ENCODE measurements around the gene PPP1R14C.
"Not testable (repeated sequence)": the region's sequence is repeated elsewhere in the genome, so short reads cannot be mapped to it uniquely, and the experiment has no call there.

The PPP1R14C gene

DNA sequence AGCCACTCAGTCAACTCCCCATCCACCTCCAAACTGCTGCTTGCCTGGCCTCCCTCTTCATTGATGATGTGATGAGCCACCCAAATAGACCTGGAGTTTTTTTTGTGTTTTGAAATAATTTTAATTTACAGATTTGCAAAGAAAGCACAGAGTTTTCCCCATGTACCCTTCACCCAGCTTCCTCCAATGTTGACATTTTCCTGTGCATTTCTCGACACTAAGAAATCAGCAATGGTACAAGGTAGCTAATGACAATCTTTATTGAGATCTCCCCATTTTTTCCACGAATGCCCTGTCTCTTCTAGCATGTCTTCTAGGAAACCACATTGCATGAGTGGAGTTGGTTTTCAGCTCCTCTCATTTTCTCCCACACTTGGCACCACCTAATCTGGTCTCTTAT lies 30.1 kb downstream of the PPP1R14C start:
- no peak for DNase-seq

DNA sequence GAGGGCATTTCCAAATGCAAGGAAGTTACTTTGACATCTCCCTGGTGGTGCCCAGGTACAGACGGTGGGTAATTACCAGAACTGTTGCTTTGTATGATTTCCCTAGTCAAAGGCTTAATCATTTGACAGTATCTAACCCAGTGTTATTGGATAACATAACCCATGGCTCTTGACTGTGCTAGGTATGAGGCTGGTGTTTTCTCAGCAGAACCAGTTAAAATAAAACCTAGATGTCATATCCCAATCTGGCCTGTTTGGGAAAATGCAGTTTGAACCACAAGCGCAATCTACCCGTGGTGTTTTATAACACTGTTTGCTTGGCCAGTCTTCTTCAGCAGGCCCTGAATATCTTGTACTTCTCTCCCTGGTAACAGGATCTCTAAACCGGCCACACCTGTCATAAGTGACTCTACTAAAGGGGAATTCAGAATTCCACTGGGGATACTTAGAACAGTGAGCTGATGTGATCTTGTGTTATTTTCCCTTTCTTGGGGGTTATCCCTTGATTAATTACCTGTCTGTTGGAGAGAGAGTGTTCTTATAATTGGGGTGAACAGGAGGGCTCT lies 32.8 kb downstream of the PPP1R14C start:
- DNase-seq, result no peak

DNA sequence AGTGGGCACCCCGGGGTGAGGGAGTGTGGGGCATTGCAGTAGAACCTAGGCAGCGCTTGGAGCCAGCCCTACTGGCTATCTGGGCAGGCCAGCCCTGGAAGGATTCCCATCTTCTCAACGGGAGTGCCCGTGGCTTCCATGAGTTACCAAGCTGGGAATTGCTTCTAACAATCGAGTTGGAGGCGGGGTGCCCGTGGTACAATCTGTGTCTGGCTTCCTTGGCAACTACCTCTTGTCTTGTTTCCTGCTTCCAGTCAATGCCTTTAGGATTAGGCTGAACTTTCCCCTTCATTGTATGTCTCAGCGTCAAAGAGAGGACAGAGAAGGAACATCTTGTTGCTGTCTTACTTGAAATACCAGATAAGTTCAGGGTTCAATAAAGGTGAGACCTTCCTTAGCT lies 33.3 kb downstream of the PPP1R14C start:
- no peak for DNase-seq

DNA sequence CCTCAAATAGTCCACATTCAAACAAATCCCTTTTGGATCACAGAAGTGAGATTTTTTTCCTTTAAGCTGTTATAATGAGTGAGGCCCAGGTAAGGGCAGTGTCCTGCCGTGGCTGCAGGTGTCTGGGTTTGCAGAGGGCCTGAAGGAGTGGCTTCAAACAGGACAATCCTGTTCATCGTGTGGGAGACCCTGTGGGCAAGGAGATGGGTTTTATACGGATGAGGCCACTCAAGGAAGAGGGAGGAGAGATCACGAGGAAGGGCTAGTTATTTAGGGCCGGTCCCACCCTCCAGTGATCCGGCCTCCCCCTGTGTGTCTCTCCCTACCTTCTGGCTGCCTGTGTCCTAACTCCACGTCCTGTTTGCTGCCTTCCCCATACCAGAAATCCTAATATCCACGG lies 33.8 kb downstream of the PPP1R14C start:
- no peak for DNase-seq

DNA sequence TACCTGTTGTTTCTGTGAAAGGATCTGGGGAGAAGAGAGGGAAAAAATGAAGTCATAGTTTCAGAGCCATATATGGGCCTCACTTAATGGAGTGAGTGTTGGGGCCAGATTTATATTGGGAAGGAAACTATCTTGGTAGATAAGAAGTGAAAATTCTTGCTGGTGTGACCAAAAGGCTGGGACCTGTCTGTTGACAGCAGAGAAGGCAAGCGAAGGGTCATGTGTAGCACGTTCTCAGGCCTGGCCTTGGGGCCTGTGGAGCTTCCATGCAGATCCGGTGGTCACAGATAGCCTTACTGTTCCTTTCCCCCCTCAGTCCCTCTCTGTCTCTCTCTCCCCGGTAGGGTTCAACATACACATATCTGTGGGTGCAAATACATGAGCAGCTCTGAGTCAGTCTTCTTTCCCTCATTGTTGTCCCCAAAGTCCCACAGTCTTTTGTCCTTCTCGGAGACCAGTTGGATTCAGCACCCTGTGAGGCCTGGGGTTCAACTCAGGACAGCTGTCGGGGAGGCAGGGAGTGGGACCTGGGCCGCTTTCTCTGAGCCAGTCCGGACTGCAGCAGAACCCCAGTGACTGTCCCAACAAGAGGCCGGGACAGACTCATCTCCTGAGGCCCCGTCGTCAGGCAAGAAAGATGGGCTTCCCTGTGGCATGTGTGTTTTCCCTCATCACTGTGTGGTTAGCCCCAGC lies 34.6 kb downstream of the PPP1R14C start:
- DNase-seq, result no peak

DNA sequence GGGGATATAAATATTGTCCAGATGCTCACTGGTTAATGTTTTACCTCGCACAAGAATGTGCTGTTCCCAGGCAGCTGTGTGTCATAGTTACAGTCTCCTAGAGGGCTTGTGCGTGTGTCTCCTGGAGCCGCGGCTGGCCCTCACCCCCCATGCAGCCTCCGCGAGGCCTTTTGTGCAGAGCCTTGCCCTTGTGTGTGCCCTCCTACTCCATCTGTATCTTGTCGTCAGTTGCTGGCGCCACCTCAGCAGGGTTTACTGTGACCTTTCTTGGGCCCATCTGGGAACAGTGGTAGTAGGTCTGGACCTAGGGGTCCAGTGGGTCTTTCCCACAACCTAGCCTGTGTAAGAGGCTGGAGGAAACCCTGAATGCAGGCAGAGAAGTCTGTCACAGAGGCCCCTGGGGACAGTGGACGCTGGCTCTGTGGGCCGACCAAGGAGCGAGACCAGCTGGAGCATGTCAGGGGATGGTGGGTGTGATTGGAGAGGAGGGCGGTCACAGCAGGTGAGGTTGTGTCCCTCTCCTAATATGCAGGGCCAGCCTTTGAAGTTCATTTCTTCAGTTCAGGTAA lies 35.2 kb downstream of the PPP1R14C start:
- DNase-seq, result no peak

DNA sequence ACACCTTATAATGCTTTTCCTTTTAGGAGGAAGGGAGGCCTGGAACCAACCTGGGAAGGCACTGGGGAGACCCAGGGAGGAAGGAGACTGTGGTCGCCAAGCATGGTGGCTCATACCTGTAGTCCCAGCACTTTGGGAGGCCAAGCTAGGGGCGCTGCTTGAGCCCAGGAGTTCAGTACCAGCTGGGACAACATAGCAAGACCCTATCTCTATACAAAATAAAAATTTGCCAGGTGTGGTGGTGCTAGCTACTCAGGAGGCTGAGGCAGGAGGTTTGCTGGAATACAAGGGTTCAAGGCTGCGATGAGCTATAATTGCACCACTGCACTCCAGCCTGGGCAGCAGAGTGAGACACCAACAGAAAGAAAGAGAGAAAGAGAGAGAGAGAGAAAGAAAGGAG lies 36.2 kb downstream of the PPP1R14C start:
- no peak for DNase-seq

DNA sequence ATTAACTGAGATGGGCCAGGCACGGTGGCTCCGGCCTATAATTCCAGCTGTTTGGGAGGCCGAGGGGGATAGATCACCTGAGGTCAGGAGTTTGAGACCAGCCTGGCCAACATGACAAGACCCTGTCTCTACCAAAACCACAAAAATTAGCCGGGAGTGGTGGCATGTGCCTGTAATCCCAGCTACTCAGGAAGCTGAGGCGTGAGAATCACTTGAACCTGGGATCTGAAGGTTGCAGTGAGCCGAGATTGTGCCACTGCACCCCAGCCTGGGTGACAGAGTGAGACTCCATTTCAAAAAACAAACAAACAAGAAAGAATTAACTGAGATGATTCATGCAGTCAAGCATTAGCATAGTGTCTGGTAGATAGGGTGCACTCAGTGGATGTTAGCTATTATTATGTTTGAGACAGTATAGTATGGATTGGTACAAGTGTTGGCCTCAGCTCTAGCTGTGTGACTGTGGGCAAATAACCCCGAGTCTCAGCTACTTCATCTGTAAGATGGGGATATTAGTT lies 37.1 kb downstream of the PPP1R14C start:
- not testable (repeated sequence) for DNase-seq

DNA sequence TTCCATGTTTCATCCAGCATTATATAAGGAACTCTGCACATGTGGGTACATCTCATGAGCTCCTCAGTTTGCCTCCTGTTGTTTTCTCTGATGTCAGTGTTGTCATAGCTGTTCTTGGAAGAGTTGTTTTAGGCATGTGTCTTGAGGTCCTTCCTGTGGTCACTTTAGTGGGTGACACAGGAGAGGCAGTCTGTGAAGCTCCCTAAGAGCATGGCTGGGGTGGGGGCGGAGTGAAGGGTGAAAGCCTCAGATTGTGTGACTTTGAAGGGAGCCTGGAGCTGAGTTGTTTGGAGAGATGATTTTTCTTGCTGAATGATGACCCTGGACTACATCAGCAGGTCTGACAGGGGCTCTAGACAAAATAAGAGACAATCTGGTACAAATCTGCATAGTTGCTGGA lies 37.7 kb downstream of the PPP1R14C start:
- no peak for DNase-seq

DNA sequence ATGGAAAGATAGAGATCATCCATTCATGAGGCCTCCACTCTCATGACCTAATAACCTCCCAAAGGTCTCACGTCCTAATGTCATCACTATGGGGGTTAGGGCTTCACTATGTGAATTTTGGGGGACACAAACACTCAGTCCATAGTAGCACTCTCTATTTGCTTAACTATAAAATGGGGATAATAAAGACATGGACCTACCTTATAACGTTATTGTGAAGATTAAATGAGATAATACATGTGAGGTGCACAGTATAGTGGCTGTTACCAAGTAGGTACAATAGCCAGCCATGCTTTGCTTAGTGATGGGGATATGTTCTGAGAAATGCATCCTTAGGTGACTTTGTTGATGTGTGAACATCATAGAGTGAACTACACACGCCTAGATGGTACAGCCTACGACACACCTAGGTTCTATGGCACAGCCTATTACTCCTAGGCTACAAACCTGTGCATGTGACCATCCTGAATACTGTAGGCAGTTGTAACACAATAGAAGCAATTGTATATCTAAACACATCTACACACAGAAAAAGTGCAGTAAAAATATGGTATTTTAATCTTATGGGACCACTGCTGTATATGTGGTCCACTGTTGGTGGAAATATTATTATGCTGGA lies 39.7 kb downstream of the PPP1R14C start:
- DNase-seq, result no peak

DNA sequence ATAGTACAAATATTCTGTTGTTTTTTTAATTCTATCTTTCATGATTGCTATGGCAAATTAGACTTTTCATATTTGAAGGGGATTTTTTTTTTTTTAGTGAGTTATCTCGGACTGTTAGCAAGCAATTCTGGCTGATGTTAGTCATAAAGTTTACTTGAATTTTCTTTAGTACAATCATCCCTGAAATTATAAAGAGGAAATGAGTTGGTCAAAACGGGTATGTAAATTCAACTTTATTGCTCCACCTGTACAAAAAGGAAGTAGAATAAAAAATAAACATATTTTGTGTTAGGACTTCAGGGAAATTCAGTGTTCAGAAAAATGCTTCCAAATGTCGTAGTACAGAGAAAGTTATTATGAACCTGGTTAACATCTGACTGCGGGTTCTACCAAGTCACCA lies 40.3 kb downstream of the PPP1R14C start:
- no peak for DNase-seq

DNA sequence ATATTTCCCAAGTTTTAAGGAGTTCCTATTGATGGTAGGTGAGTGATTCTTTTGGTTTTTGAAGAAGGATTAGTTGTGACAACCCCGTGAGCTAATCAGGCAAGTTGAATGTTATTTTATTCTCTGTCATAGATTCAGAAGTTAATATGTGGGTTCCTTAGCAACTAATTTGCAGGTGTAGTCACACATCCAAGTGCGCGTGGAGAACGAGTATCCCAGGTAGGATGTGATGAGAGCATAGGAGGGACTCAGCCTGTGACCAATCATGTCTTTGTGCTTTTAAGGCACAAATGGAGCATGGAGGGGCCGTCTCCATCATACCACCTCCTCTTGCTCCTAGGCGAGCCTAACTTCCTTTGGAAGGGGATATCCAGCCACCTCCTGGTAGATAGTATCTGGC lies 41.1 kb downstream of the PPP1R14C start:
- no peak for DNase-seq

DNA sequence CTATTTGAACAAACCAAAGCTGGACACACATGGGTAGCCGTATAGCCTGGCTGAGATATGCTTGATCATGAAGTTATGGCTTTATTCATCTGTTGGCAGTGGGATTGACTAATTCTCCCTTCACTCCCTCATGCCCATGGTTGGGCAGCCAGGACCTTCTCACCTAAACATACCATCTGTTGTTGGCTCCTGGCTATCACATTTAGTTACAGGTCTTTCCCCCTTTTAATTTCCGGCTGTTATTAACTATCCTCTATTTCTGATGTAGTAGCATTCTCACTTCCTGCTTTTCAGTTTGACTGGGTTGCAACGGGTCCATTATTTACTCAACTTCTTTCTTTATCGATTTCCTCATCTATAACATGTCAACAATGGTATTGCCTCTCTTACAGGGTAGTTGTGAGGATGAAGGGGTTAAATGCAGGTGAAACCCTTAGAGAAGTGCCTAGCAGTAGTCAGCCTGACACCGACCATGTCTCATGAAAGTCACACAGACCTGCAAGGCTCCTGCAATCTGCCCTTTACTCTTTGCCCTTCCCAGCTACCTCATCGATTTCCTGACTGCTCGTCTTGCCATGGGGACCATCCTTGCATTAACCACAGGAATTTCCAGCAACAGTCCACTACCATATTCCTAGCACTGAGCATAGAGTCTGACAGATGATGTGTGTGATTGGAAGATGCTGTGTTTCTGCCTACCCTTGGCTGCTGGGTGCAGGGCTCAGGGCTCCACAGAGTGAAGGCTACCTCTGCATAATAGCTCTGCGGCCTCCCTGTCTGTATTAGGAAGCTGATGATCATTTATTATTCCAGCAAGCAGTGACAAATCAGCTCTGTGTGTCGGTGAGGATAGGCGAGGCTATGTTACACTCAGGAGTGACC lies 42.2 kb downstream of the PPP1R14C start:
- DNase-seq, result no peak

DNA sequence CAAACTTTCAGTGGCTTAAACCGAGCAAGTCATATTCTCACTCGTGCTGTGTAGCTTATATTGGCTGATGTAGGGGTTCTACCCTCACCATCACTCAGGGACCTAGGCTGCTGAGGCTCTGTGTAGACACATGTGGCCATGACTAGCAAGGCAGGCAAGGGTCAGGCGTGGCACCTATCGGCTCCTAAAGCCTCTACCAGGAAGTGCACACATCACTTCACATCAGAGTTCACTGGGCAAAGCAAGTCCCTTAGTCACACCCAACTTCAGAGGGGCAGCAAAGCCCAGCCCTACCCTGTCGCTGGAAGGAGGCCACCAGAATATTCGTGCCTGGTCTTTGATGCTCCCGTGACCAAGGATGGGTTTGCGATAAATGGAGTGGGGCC lies 42.9 kb downstream of the PPP1R14C start:
- no peak for DNase-seq

DNA sequence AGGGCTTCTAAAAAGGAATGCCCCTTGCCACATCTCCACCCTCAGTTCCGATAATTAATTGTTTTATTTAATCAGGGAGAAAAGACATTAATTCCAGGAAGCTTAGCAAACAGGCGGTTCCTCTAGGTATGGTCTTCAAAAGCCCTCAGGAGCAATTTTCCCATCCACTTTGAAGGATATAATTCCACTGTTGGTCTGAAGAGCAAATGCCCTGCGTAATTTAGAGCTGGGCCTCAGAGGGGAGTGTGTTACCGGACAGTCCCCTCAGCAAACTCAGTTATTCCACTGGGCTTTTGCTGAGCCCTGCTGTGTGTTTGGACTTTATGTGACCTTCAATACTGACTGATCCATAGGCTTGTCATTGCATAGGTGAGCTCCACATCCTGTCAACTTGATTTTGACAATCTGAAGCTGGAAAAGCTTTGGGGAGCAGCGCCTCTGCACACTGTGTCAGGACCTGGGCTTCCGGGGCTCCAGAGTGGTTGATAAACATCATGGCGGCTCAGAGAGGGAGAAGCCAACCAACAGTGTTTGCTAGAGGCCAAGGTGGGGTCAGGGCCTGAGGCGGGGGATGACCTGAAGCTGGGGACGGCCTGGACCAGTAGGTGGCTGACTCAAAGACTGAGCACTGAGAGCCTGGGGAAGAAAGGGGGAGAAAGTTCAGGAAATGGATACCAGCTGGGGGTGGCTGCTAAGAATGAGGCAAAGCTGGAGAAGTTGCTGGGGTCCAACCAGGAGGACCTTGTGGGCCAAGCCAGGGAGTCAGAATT lies 43.5 kb downstream of the PPP1R14C start:
- DNase-seq, result no peak

DNA sequence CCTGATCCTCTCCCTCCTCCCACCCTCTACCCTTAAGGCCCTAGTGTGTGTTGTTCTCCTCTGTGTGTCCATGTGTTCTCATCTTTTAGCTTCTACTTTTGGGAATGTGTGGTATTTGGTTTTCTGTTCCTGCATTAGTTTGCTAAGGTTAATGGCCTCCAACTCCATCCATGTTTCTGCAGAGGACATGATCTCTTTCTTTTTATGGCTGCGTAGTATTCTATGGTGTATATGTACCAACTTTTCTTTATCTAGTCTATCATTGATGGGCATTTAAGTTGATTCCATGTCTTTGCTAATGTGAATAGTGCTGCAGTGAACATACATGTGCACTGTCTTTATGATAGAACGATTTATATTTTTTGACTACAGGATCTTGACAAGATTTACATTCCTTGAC lies 44.6 kb downstream of the PPP1R14C start:
- DNase-seq, result not testable (repeated sequence)

DNA sequence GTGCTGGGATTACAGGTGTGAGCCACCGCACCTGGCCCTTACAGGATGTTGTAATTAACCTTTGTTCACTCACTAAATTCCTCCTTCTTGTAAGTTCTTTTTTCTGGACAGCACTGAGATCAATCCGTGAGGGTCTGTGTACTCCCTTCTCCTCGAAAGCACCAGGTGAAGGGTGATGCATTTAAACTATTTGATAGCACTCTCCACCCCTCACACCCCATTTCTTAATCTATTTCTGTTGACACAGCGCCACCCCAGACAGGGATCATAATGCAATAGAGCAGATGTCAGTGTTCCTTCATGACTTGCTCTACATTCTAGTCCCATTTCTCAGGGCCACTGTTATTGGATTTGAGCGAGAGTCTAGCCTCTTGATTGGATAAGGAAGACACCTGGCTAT lies 46.3 kb downstream of the PPP1R14C start:
- DNase-seq, result no peak

DNA sequence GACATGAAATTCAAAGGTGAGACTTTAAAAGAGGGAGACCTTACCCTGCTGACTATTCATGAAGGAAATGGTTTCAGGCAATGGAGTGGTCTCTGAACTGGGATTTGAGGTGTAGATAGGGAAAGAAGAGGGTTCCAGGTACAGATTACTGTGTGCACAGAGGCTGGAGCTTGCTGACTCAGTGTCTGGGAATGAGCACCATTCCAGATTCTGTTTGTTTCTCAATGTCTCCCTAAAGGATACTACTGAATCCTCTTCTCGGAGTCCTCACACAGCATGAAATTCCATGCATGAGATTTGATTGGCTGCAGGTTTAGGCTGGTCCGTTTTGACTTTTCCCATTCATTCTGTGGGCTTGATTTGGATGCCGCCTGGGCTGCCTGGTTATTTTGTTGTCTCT lies 49.0 kb downstream of the PPP1R14C start:
- DNase-seq, result no peak

DNA sequence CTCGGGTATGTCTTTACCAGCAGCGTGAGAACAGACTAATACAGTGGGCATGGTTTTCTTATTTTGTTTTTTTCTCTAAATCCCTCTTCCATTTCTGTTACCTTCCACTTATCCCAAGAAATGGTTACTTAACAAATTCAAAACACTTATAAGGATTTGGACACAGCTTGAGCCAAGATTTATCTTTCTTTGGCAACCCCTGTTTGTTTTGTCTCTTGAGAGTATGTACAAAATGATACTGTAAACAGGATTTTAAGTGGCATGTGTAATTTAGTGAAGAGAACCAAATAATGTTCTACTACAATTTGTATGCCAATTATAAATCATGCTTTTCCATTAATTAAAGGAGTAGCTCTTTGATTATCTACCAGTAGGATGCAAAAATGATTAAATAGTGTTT lies 51.4 kb downstream of the PPP1R14C start:
- no peak for DNase-seq

DNA sequence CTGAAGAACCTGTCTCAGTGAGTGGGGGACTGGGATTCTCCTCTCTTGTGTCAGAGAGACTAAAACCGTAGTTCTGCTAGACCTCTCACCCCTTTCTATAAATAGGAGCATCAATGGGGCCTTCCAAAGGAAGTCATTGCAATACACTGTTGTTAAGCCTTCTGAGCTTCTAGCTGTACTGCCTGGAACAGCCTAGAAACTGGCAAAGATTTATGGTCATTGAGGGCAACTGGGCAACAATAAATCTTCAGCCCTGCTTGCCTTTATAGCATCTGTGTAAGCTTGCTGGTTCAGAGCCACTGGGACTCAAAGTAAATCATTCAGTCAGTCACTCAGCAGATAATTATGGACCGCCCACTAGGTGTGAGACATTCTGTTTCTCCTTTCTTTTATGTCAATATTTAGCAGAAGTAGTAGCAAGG lies 53.2 kb downstream of the PPP1R14C start:
- no peak for DNase-seq

DNA sequence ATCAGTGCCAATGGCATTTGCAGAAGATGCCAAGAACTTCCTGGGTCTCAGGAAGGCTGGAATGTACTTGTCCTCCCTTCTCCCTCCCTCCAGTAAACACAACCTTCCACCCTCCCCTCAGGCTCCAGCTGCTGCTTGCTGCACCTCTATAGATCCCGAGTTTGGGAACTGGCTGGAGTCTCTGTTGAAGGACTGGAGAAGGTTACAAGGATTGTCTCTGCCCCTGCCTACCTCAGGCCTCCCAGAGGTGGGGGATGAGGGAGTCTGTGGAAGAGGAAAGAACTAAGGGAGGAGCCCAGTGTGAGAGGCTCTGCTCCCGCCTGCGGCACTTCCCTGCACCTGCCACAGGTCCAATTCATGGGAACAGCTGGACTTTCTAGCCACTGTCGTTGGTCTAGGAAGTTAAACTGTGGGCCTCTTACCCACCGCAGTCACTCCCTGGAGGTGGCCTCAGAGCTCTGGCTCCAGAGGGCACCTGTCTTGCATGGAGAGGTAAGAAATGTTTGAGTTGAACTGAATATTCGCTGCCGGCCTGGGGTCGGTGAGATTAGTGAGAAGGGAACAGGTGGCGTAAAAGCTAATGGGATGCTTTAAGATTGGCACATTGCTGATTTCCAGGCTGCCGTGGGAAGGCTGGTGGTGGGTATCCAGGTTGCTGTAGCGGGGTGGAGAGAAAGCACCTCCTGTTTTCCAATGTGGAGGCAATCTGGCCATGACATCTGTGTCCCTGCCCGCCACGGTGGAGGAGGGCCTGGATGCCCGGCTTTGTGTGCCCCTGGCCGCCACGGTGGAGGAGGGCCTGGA lies 54.3 kb downstream of the PPP1R14C start:
- DNase-seq, result no peak
